Activated naive CD4-positive, alpha-beta T cell treated with anti-CD3 and anti-CD28 coated beads, Interleukin-2, amount 10 ng/mL, durations not matched to agents 7 days and 5 days (primary cell): ENCODE measurements around the gene ARHGAP35.

Experiments
- CTCF ChIA-PET: fragments of 350-600 bp; sonication (Branson Sonifier 250); formaldehyde crosslinking; loops from one replicate; lab custom pipeline; 2021; ENCODE audit warnings: antibody characterized with exemption; lab: Charles Lee
- DNase-seq: peaks from one replicate; pipeline ENCODE4 v3.0.0-alpha.2; 2020
- H3K27ac Mint-ChIP-seq: one replicate; pipeline ENCODE4 v1.8.0; 2021; ENCODE audit warnings: mild to moderate bottlenecking, moderate library complexity, mixed read lengths
- H3K27me3 Mint-ChIP-seq: one replicate; pipeline ENCODE4 v1.8.0; 2021; ENCODE audit warnings: mild to moderate bottlenecking, mixed read lengths
- H3K36me3 Mint-ChIP-seq: one replicate; pipeline ENCODE4 v1.8.0; 2021; ENCODE audit warnings: mixed read lengths
- H3K4me1 Mint-ChIP-seq: one replicate; pipeline ENCODE4 v1.8.0; 2021; ENCODE audit warnings: mixed read lengths
- H3K4me3 Mint-ChIP-seq: one replicate; pipeline ENCODE4 v1.8.0; 2021; ENCODE audit warnings: mild to moderate bottlenecking, moderate library complexity, mixed read lengths
- H3K9me3 Mint-ChIP-seq: one replicate; pipeline ENCODE4 v1.8.0; 2021; ENCODE audit warnings: mixed read lengths

The ARHGAP35 gene

DNA sequence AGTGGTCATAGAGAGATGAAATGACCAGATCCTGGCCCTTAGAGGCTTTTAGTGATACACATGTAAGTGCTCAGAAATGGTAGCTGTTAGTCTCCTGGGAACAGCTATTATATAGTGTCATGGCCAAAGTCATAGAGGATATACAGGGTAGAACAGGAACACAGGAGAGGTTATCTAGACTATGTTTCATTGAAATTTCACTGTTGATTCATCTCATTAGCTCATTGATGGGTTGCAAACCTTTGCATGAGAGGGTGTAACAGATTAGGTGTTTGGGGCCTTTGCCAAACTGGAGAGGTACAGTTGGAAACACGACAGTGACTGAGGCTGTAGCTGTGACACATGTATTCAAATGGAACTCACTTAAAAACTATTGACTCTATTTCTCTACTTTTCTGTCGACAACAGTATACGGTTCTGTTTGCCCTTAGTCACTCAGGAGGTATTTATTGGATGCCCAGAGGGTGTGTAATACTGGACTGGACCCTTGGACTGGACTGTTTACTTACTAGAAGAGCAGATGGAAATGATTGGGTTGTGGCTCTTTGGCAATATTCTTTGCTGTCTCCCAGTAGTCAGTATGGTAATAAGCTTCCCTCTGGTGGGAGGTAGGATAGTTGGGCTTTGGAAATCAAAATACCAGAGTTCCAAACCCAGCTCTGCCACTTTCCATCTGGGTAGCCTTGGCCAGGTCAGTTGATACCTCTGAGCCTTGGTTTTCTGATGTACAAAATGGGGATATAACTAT is 29.8 kb downstream of the ARHGAP35 start:
- no peaks in the 10 kb centered on the region for H3K27me3 Mint-ChIP-seq
- no peaks in the 10 kb centered on the region for H3K9me3 Mint-ChIP-seq
- H3K27ac Mint-ChIP-seq: no peak overlapping the region
- no peaks in the 10 kb centered on the region for H3K36me3 Mint-ChIP-seq
- no peak overlapping the region for H3K4me3 Mint-ChIP-seq
- H3K4me1 Mint-ChIP-seq: peaks cover 2% of the 10 kb centered on the region
- DNase-seq: no peak
- CTCF ChIA-PET: interaction anchor here (0.8 kb wide), 1 partner anchor 9 kb away, joined by 3 read pairs; no protein-coding TSS in a partner anchor

DNA sequence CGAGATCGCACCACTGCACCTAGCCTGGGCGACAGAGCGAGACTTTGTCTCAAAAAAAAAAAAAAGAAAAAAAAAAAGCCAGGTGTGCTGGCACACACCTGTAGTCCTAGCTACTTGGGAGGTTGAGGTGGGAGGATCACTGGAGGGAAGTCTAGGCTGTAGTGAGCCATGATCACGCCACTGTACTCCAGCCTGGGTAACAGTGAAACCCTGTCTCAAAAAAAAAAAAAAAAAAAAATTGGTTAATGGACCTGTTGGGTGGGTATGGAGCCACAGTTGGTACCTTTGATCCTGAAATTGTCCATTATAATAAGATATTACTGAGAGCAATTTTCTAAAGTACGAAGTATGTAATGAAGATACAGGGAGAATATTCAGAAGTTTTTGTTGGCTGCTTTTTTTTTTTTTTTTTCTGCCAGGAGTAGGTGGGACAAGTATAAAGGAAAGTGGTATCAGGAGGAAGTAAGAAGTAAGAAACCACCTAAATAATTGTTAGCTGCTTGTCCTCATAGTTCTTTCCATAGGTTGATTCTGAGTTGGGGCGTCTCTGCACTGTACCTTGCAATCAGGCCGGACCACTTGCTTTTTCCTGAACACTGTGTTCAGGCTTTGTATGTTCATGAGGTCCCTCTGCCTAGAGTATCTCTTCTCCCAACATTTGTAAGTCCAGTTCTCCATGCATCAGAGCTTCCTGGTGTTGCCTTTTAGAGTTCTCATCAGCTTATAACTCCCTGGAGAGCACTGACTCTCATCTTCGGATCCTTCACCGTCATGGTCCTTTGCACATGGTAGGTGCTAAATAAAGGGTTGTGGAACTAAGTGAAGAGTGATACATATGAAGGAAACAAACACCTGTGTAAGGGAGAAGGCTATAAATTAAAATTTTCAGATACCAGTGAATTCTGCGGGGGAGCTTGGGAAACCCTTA is 31.7 kb downstream of the ARHGAP35 start:
- Mint-ChIP-seq H3K4me3 (no peak overlapping the region), H3K27ac (no peak overlapping the region), H3K4me1 (peaks cover 4% of the 10 kb centered on the region), H3K36me3 (no peaks in the 10 kb centered on the region), H3K27me3 (no peaks in the 10 kb centered on the region), H3K9me3 (no peaks in the 10 kb centered on the region)
- CTCF ChIA-PET: interaction anchor here (0.6 kb wide), 1 partner anchor 73 kb away, joined by 3 read pairs; no protein-coding TSS in a partner anchor
- DNase-seq: no peak

GRCh38 chr19:46896076-46896794 is 35.4 kb downstream of the ARHGAP35 start:
- H3K9me3 Mint-ChIP-seq: no peaks in the 10 kb centered on the region
- no peaks in the 10 kb centered on the region for H3K36me3 Mint-ChIP-seq
- DNase-seq: no peak
- H3K4me1 Mint-ChIP-seq: peaks cover 4% of the 10 kb centered on the region
- CTCF ChIA-PET: interaction anchor here (1.5 kb wide), 1 partner anchor 117 kb away, joined by 4 read pairs; no protein-coding TSS in a partner anchor
- no peak overlapping the region for H3K27ac Mint-ChIP-seq
- H3K27me3 Mint-ChIP-seq: no peaks in the 10 kb centered on the region
- H3K4me3 Mint-ChIP-seq: no peak overlapping the region

DNA sequence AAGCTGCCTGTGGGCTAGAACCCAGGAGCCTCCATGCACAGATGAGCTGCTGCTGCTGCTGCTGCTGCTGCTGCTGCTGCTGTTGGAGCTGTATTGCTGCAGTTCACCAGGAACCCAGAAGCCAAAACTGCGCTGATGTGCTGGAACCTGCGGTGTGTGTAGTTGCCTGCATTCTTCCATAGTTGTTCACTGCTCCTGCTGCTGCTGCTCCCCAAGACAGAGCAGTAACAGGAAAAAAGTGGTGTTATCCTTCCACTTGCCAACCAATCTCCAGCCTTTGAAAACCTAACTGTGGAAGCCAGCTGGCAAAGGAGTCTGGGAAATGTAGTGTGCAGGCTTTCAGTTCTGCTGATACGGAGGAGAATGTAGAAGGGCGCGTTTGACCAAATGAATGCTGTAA is 37.9 kb downstream of the ARHGAP35 start:
- no peaks in the 10 kb centered on the region for H3K36me3 Mint-ChIP-seq
- no peaks in the 10 kb centered on the region for H3K27me3 Mint-ChIP-seq
- no peak overlapping the region for H3K27ac Mint-ChIP-seq
- peaks cover 2% of the 10 kb centered on the region for H3K4me1 Mint-ChIP-seq
- H3K4me3 Mint-ChIP-seq: no peak overlapping the region
- CTCF ChIA-PET: no interaction called here
- no peaks in the 10 kb centered on the region for H3K9me3 Mint-ChIP-seq
- DNase-seq: no peak

DNA sequence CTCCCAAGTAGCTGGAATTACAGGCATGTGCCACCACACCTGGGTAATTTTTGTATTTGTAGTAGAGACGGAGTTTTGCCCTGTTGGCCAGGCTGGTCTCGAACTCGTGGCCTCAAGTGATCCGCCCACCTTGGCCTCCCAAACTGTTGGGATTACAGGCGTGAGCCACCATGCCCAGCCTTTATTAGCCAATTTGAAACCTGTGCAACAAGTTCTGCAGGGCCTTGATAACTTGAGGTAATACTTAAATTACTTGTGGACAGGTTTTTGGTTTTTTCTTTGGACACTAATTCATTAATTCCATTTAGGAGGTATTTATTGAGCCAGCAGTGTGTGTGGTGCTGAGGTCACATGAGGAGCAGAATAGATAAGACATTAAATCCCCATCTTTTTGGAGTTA is 39.5 kb downstream of the ARHGAP35 start:
- CTCF ChIA-PET: no interaction called here
- Mint-ChIP-seq H3K4me1 (peaks cover 6% of the 10 kb centered on the region), H3K27ac (no peak overlapping the region)

GRCh38 chr19:46901701-46902401 is 41.1 kb downstream of the ARHGAP35 start:
- no peak overlapping the region for H3K27ac Mint-ChIP-seq
- H3K4me3 Mint-ChIP-seq: no peak overlapping the region
- no peaks in the 10 kb centered on the region for H3K27me3 Mint-ChIP-seq
- H3K36me3 Mint-ChIP-seq: no peaks in the 10 kb centered on the region
- no peak for DNase-seq
- H3K4me1 Mint-ChIP-seq: peaks cover 4% of the 10 kb centered on the region
- CTCF ChIA-PET: no interaction called here
- H3K9me3 Mint-ChIP-seq: no peaks in the 10 kb centered on the region

More for the DNA sequence above, 39.5 kb downstream of the ARHGAP35 start:
- H3K4me3 Mint-ChIP-seq: no peak overlapping the region
- H3K27me3 Mint-ChIP-seq: no peaks in the 10 kb centered on the region
- no peaks in the 10 kb centered on the region for H3K9me3 Mint-ChIP-seq
- no peak for DNase-seq
- H3K36me3 Mint-ChIP-seq: no peaks in the 10 kb centered on the region

GRCh38 chr19:46902402-46902766 is 41.6 kb downstream of the ARHGAP35 start:
- H3K27me3 Mint-ChIP-seq: no peaks in the 10 kb centered on the region
- no peaks in the 10 kb centered on the region for H3K36me3 Mint-ChIP-seq
- no peak for DNase-seq
- peaks cover 4% of the 10 kb centered on the region for H3K4me1 Mint-ChIP-seq
- no peaks in the 10 kb centered on the region for H3K9me3 Mint-ChIP-seq
- no peak overlapping the region for H3K27ac Mint-ChIP-seq
- CTCF ChIA-PET: no interaction called here
- H3K4me3 Mint-ChIP-seq: no peak overlapping the region

DNA sequence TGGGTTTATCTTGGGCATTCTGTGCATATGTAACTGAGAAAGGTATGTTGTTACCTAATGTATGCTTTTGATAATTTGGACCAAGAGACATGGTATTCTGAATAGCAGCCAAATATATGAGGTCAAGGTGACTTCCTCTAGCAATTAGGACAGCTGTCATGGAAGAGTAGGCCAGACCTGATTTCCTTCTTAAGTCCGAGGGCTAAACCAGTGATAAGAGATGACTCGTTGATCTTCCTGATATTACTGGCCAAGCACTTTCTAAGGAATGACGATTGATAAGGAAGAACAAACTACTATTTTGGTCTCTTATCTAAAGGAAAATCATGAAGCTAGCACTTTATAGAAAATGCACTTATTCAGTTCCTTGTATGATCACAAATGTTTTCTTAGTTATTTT is 42.7 kb downstream of the ARHGAP35 start:
- H3K4me3 Mint-ChIP-seq: no peak overlapping the region
- H3K9me3 Mint-ChIP-seq: no peaks in the 10 kb centered on the region
- H3K36me3 Mint-ChIP-seq: no peaks in the 10 kb centered on the region
- DNase-seq: no peak
- no peak overlapping the region for H3K27ac Mint-ChIP-seq
- CTCF ChIA-PET: interaction anchor here (1.2 kb wide), 1 partner anchor 16 kb away, joined by 4 read pairs; no protein-coding TSS in a partner anchor
- H3K27me3 Mint-ChIP-seq: no peaks in the 10 kb centered on the region
- peaks cover 4% of the 10 kb centered on the region for H3K4me1 Mint-ChIP-seq

- Mint-ChIP-seq H3K36me3 (no peaks in the 10 kb centered on the region), H3K4me1 (peaks cover 4% of the 10 kb centered on the region), H3K9me3 (no peaks in the 10 kb centered on the region), H3K4me3 (no peak overlapping the region), H3K27ac (no peak overlapping the region), H3K27me3 (no peaks in the 10 kb centered on the region)
- CTCF ChIA-PET: interaction anchor here (1.2 kb wide), 1 partner anchor 15 kb away, joined by 4 read pairs; no protein-coding TSS in a partner anchor
- DNase-seq: no peak
Observed at GRCh38 chr19:46904114-46905060, 43.6 kb downstream of the ARHGAP35 start.

GRCh38 chr19:46906221-46906620 is 45.4 kb downstream of the ARHGAP35 start:
- CTCF ChIA-PET: no interaction called here
- DNase-seq: no peak
- peaks cover 10% of the 10 kb centered on the region for H3K4me1 Mint-ChIP-seq
- no peaks in the 10 kb centered on the region for H3K9me3 Mint-ChIP-seq
- H3K27me3 Mint-ChIP-seq: no peaks in the 10 kb centered on the region
- H3K4me3 Mint-ChIP-seq: no peak overlapping the region
- H3K36me3 Mint-ChIP-seq: peaks cover 3% of the 10 kb centered on the region
- no peak overlapping the region for H3K27ac Mint-ChIP-seq

- no peaks in the 10 kb centered on the region for H3K9me3 Mint-ChIP-seq
- H3K36me3 Mint-ChIP-seq: peaks cover 3% of the 10 kb centered on the region
- H3K27me3 Mint-ChIP-seq: no peaks in the 10 kb centered on the region
- CTCF ChIA-PET: no interaction called here
- no peak overlapping the region for H3K27ac Mint-ChIP-seq
- H3K4me3 Mint-ChIP-seq: no peak overlapping the region
- DNase-seq: no peak
- H3K4me1 Mint-ChIP-seq: peaks cover 11% of the 10 kb centered on the region
Observed at GRCh38 chr19:46907880-46908279, 47.1 kb downstream of the ARHGAP35 start.

GRCh38 chr19:46909356-46909755 is 48.6 kb downstream of the ARHGAP35 start:
- Mint-ChIP-seq H3K4me1 (peaks cover 21% of the 10 kb centered on the region), H3K27me3 (no peaks in the 10 kb centered on the region), H3K9me3 (no peaks in the 10 kb centered on the region), H3K36me3 (peaks cover 3% of the 10 kb centered on the region), H3K4me3 (no peak overlapping the region), H3K27ac (no peak overlapping the region)
- no peak for DNase-seq
- CTCF ChIA-PET: no interaction called here
